HepG2 (cell line): Measurements from ENCODE around the gene SIGMAR1. TPM values are rescaled to one million over a fixed set of nuclear protein-coding genes. Genes with fewer than 3 reads are reported as not detected.

Experiments used
- ATAD3A ChIP-seq: sonication (generic); formaldehyde crosslinking; IDR thresholded peaks from 2 replicates; pipeline ENCODE4 v1.4.0; 2020; ENCODE audit warnings: missing genetic modification reagents
- ATF7-NPFF ChIP-seq: sonication (generic); formaldehyde crosslinking; IDR thresholded peaks from 2 replicates; pipeline ENCODE4 v1.8.1; 2023; ENCODE audit warnings: mild to moderate bottlenecking, low read depth, missing genetic modification reagents, moderate library complexity
- E2F2 ChIP-seq: sonication (generic); formaldehyde crosslinking; IDR thresholded peaks from 2 replicates; pipeline ENCODE4 v1.4.0; 2020; ENCODE audit warnings: missing genetic modification reagents, borderline replicate concordance
- GABPA ChIP-seq, 2 experiments: IDR thresholded peaks; 2 replicates each; pipeline ENCODE4 v1.6.1; 2011 to 2016; ENCODE audit warnings: low read depth in 2 of 2, low read length in 1 of 2, missing biosample characterization in 1 of 2, missing genetic modification characterization in 1 of 2
- ISL2 ChIP-seq: sonication (generic); formaldehyde crosslinking; IDR thresholded peaks from 2 replicates; pipeline ENCODE4 v1.5.0; 2020; ENCODE audit warnings: missing genetic modification reagents
- KDM5B ChIP-seq: sonication (generic); formaldehyde crosslinking; IDR thresholded peaks from 2 replicates; pipeline ENCODE4 v1.4.0; 2020; ENCODE audit warnings: missing genetic modification reagents, mild to moderate bottlenecking, borderline replicate concordance
- MAZ ChIP-seq, 2 experiments: sonication (generic) in 1 of 2; formaldehyde crosslinking in 1 of 2; IDR thresholded peaks; 2 replicates each; pipeline versions ENCODE4 v1.5.0 to v1.6.1; 2012 to 2020; ENCODE audit warnings: low read depth in 2 of 2, mild to moderate bottlenecking in 2 of 2, borderline replicate concordance in 1 of 2, improper control_type of control experiment in 1 of 2, low read length in 1 of 2, missing genetic modification reagents in 1 of 2, moderate library complexity in 1 of 2
- MYC ChIP-seq: sonication (generic); formaldehyde crosslinking; IDR thresholded peaks from 2 replicates; pipeline ENCODE4 v1.9.0; 2021; ENCODE audit warnings: missing genetic modification reagents, borderline replicate concordance
- PCBP1 ChIP-seq: fragments of 200-400 bp; formaldehyde crosslinking; IDR thresholded peaks from 2 replicates; pipeline ENCODE4 v1.6.1; 2017; ENCODE audit warnings: mild to moderate bottlenecking, low read depth, low read length, borderline replicate concordance
- RBAK ChIP-seq: sonication (generic); formaldehyde crosslinking; IDR thresholded peaks from 2 replicates; pipeline ENCODE4 v1.5.1; 2020; ENCODE audit warnings: mild to moderate bottlenecking, missing genetic modification reagents
- SRSF4 ChIP-seq: fragments of 200-400 bp; formaldehyde crosslinking; IDR thresholded peaks from one replicate; pipeline ENCODE4 v1.6.1; 2018; ENCODE audit warnings: mild to moderate bottlenecking, low read depth, low read length, moderate library complexity; ENCODE audit not compliant: poor library complexity, severe bottlenecking
- TAF1 ChIP-seq: sonication (generic); formaldehyde crosslinking; IDR thresholded peaks from 2 replicates; pipeline ENCODE4 v1.4.0; 2020; ENCODE audit warnings: missing genetic modification reagents
- THAP7 ChIP-seq: sonication (generic); formaldehyde crosslinking; IDR thresholded peaks from 2 replicates; pipeline ENCODE4 v1.8.1; 2023; ENCODE audit warnings: mild to moderate bottlenecking, missing genetic modification reagents
- ZBTB46 ChIP-seq: sonication (generic); formaldehyde crosslinking; IDR thresholded peaks from 2 replicates; pipeline ENCODE4 v1.4.0; 2020; ENCODE audit warnings: mild to moderate bottlenecking, missing genetic modification reagents, borderline replicate concordance
- ZFP41 ChIP-seq: sonication (generic); formaldehyde crosslinking; IDR thresholded peaks from 2 replicates; pipeline ENCODE4 v1.4.0; 2020; ENCODE audit warnings: mild to moderate bottlenecking, missing genetic modification reagents, borderline replicate concordance
- ZNF121 ChIP-seq: sonication (generic); formaldehyde crosslinking; IDR thresholded peaks from 2 replicates; pipeline ENCODE4 v1.5.0; 2020; ENCODE audit warnings: mild to moderate bottlenecking, missing genetic modification reagents
- ZNF17 ChIP-seq: sonication (generic); formaldehyde crosslinking; IDR thresholded peaks from 2 replicates; pipeline ENCODE4 v1.5.0; 2020; ENCODE audit warnings: mild to moderate bottlenecking, missing genetic modification reagents
- ZNF224 ChIP-seq: sonication (generic); formaldehyde crosslinking; IDR thresholded peaks from 2 replicates; pipeline ENCODE4 v1.5.0; 2020; ENCODE audit warnings: mild to moderate bottlenecking, missing genetic modification reagents
- ZNF766 ChIP-seq: sonication (generic); formaldehyde crosslinking; IDR thresholded peaks from 2 replicates; pipeline ENCODE4 v1.5.0; 2020; ENCODE audit warnings: missing genetic modification reagents, borderline replicate concordance
- ZNF780A ChIP-seq: sonication (generic); formaldehyde crosslinking; IDR thresholded peaks from 2 replicates; pipeline ENCODE4 v1.8.0; 2022; ENCODE audit warnings: mild to moderate bottlenecking, missing genetic modification reagents, moderate library complexity
- ZSCAN20 ChIP-seq: sonication (generic); formaldehyde crosslinking; IDR thresholded peaks from 2 replicates; pipeline ENCODE4 v1.4.0; 2020; ENCODE audit warnings: missing genetic modification reagents, mild to moderate bottlenecking, borderline replicate concordance
- polyA plus RNA-seq, 8 experiments: library from polyadenylated mRNA; depleted of rRNA in 3 of 8; stranded (reverse) in 7 of 8; unstranded in 1 of 8; fragments of >200 nt; fragmentation: Illumina TruSeq in 4 of 8; extraction: Trizol in 4 of 8; gene quantifications; 2 replicates each; pipeline versions ENCODE4 v1.2.1 to v1.2.3, GENCODE V29; 2011 to 2016; ENCODE audit warnings: low read depth in 4 of 8, missing spikeins in 1 of 8, mixed read lengths in 1 of 8; ENCODE audit not compliant: insufficient read depth in 1 of 8
- total RNA-seq, 5 experiments: library from RNA; depleted of rRNA; stranded (reverse); fragments of >200 nt; fragmentation: Illumina TruSeq; extraction: Trizol; gene quantifications; 2 replicates each; pipeline ENCODE4 v1.2.3, GENCODE V29; 2016; ENCODE audit warnings: low read depth in 1 of 5

SIGMAR1 gene
- total and polyA plus RNA-seq, 2 of the 13 experiments (the other 11 are each of a cell fraction or from before 2014, with no cell fraction given): 38.9 to 60.8 TPM

- TF ChIP-seq ATF7-NPFF (peak; percentile 94), ZBTB46 (CRISPR knock-in tag) (no peak), E2F2 (CRISPR knock-in tag) (no peak), RBAK (CRISPR knock-in tag) (no peak), THAP7 (CRISPR knock-in tag) (peak; percentile 37; the same call in 1 of the 2 replicates), ATAD3A (CRISPR knock-in tag) (no peak), ZSCAN20 (CRISPR knock-in tag) (no peak), ZFP41 (no peak), MYC (peak; percentile 91), MAZ (IDR thresholded peaks at IDR 0.05; ENCODE audit: borderline replicate concordance, low read depth, low read length) (no peak; the same call in 1 of the 2 replicates), MAZ (CRISPR knock-in tag; IDR thresholded peaks at IDR 0.05; ENCODE audit: low read depth) (peak; percentile 98), ZNF780A (CRISPR knock-in tag) (no peak; the same call in 1 of the 2 replicates), GABPA (IDR thresholded peaks at IDR 0.05; ENCODE audit: low read depth, low read length) (no peak), GABPA (CRISPR knock-in tag; IDR thresholded peaks at IDR 0.05; ENCODE audit: low read depth) (peak; percentile 52; the same call in 1 of the 2 replicates), ZNF766 (CRISPR knock-in tag) (peak; percentile 58; the same call in 1 of the 2 replicates), KDM5B (CRISPR knock-in tag) (peak; percentile 97), TAF1 (CRISPR knock-in tag) (peak; percentile 90), SRSF4 (no peak), ZNF224 (no peak), ZNF121 (no peak), ISL2 (CRISPR knock-in tag) (0 out of 2 replicates have a peak, but pooled peaks have one; percentile 8), PCBP1 (0 out of 2 replicates have a peak, but pooled peaks have one; percentile 41), ZNF17 (no peak)
Observed at GRCh38 chr9:34637356-34638137, at the start of gene SIGMAR1 (continued).
